GM18499 (cell line): ENCODE measurements around the gene KCNJ10.

ENCODE experiments used
- ATAC-seq: cut with Tn5 transposase; IDR thresholded peaks from one replicate; pipeline ENCODE4 v1.9.1; 2021; ENCODE audit warnings: moderate number of reproducible peaks; ENCODE audit not compliant: insufficient read depth, unreplicated experiment

The KCNJ10 gene

DNA sequence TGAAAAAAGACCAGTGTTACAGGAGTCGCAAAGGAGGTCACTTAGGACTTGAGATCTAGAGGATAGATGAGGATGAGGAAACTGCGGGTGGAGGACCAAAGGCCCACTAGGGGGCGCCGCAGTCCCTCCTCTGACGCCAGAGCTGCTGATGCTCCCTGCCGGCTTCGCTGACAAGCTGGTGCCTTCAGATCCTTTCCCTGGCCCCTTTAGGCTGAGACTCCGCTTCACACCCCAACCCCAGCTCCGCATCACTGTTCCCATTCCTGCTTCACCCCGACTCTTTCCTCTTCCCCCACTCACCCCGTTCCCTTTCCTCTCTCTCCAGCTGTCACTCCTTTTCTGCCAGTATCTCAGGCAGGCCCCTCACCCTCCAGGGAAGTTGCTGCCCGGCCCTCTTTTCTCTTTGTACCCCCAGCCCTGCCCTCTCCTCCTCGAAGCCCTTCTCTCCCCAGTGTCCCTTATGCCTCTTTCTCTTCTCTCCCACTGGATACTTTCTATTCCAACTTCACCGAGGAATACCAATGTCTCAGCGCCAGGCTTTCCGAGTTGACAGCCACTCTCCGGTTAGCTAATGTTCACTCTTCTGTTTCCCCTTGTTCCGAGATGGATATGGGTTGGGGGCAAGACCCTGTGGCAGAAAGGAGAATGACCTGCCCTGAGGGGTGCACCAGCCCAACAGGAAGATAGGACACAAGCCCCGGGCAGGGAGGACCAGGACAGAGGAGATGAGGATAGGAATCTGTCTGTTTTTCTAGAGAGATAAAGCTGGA lies 15.9 kb upstream of the KCNJ10 start:
- no peak for ATAC-seq

DNA sequence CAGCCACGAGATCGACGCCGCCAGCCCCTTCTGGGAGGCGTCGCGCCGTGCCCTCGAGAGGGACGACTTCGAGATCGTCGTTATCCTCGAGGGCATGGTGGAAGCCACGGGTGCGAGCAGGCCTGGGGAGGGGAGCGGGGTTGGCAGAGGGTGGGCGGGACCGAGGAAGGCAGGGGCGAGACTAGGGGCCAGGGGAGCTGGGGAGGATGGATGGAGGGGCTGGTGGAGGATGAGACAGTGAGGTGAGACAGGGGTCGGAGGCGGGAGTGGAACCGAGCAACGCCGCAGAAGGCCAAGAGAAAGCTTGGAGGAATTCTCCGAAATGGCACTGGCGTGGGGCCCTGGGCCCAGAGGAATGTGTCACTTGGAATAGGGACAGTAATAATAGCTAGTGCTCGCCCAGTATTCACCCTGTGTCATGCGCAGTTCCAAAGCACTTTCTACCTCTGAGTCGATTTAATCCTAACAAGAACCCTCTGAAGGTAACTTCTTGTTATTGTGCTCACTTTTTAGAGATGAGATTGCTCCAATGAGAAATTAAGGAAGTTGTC lies 14.9 kb upstream of the KCNJ10 start:
- ATAC-seq = no peak

DNA sequence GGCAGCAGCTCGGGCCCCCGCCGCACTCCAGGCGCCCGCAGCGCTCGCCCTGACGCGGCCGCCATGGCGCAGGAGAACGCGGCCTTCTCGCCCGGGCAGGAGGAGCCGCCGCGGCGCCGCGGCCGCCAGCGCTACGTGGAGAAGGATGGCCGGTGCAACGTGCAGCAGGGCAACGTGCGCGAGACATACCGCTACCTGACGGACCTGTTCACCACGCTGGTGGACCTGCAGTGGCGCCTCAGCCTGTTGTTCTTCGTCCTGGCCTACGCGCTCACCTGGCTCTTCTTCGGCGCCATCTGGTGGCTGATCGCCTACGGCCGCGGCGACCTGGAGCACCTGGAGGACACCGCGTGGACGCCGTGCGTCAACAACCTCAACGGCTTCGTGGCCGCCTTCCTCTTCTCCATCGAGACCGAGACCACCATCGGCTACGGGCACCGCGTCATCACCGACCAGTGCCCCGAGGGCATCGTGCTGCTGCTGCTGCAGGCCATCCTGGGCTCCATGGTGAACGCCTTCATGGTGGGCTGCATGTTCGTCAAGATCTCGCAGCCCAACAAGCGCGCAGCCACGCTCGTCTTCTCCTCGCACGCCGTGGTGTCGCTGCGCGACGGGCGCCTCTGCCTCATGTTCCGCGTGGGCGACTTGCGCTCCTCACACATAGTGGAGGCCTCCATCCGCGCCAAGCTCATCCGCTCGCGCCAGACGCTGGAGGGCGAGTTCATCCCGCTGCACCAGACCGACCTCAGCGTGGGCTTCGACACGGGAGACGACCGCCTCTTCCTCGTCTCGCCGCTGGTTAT lies 14.2 kb upstream of the KCNJ10 start:
- no peak for ATAC-seq

DNA sequence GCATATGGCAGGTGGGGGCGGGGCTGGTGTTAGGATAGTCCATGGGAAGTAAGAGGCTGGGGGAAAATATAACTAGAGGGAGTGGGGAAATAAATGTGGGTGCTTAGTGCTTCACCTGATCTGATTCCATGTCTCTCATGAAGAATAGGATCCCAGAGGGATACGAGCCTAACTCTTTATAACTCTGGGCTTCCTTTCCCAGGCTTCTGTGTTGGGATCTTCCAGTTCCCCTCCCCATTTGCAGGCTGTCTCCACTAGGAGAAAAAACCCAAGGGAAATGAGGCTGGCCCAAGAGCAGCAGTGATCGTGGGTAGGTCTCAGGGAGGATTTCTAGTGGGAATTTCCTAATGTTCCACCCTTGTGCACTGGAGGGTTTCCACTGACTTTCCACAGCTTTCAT lies 13.0 kb upstream of the KCNJ10 start:
- ATAC-seq = no peak

DNA sequence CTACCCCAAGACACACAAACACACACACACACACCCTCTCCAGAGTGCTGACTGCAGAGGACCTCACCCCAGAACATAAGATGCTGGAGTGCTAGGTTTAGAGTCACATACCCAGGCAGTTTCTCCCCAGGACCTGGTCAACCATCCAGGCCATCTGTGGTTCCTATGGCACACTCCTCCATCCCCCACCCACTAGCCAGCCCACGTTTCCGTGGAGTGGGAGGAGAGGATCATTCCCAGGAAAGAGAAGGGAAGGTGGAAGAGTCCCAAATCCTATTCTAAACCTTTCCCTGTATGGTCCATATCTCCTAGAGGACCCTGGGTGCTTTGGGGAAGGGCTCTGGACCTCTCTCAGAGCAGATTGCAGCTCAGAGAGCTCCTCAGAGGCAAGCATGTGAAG lies 12.5 kb upstream of the KCNJ10 start:
- ATAC-seq = no peak

DNA sequence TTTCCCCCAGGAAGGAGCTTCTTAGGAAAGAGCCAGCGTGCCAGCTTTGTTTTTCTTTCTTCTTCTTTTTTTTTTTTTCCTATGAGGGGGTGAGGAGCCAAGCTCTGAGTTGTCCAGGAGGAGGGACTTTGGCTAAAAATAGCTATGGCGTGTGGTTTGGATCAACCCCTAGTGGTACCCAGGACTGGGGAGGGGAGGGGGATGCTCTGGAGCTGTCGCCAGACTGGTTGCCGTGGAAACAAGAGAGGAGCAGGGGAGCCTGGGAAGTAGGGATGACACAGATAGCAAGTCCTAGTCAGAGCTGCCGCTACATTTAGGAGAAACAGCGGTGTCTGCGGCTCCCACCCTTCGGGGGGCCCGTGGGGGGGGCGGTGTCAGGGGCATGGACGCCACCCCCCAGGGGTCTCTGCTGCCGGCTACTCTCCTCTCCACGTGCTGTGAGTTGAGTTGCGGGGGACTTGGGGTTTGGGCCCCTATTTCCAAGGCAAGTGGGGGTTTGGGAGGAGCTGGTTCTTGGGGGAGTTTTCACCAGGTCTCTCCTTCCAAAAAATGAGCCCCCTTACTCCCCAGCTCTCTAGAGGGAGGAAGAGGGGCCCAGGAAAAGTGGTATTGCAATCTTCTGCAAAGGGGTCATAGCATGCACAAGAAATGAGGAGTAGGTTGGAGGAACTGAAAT lies 11.4 kb upstream of the KCNJ10 start, which contains the start of gene KCNJ9:
TSS of gene KCNJ9 (plus strand) at position 278 of the 676 bp plus-strand sequence. CDS start 2,493 bp downstream, outside the sequence.
- ATAC-seq = no peak

DNA sequence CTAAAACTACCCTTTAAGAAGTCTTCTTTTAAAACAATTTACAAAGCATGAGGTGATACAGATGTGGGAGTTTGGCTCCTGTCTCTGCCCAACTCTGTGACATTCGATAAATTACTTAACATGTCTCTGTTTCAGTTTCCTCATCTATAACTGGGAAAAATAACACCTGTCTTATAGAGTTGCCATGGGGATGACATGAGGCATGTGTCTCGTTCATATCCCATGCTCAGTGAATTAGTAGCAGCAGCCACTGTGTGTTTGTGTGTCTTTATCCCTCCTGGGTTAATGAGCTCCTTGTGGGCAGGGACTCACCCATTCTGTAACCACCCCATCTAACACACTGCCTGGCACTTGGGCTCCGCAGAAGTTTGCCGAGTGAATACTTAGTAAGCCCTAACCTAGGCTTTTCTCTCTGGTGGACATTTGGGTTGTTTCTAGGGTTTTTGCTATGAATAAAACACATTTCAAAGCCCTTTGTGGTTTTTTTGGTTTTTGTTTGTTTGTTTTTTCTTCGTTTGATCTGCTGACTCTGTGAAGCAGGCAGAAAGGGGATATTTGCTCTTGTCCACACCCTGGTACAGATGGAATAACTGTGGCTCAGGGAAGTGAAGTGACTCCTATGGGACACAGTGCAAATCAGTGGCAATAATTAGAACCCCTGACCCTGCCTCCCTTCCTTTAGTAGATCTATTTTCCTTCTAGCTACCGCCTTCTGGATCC lies 10.6 kb upstream of the KCNJ10 start:
- no peak for ATAC-seq

DNA sequence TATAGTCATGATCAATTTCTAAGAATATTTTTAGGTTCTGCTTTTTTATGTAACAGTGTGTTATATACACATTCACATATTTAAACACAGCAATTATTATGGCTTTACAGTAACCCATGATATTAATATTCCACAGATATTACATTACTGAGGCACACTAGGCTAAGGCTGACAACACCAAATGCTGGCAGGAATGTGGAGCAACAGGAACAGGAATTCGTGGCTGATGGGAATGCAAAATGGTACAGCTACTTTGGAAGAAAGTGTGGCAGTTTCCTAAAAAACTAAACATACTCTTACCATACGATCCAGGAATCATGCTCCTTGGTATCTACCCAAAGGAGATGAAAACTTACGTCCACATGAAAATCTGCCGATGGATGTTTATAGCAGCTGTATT lies 9.5 kb upstream of the KCNJ10 start:
- ATAC-seq = no peak

DNA sequence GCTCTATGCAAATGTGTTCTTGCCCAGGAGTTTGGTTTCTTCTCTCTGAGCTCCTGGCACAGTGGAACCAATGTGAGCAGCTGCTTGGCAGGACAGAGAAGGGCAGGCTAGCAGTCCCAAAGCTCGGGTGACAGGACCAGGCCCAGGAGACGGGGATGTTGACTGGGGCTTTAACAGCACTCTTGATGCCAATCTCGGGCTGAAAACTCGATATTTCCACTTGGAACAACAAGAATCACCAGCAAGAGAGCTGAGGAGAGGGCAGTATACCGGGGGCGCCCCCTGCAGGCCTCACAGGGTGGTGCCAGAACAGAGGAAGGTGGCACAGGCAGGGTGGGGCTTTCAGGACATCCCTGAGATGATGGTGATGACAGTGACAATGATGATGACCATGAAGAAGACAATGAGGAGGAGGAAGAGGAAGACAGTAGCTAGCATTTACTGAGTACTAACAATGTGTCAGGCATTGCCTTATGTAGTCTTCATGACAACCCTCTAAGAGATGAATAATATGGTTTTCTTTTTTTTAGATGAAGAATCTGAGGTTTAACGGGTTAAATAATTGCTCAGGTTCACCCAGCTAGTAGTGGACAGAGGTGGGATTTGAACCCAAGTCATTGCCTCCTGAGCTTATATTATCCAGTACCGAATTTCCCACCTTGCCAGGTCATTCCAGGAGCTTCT lies 8.7 kb upstream of the KCNJ10 start:
- no peak for ATAC-seq

DNA sequence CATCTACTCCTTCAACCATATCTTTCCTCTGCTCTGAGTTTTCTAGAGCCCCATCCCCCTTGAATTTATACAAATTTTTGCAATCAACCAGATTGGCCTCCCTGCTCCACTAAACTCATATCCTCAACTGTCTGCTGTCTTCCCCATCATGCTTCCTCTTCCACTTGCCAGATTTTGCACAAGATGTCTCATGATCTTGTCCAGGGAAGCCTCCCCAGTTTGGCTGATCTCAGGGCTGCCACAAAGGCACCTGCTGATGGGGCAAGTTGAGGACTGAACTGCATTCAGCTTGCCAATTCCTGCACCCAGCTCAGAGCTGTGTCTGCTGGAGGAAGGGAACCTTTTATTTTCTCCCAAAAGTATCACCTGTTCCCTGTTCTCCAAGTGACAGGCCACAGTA lies 7.5 kb upstream of the KCNJ10 start:
- no peak for ATAC-seq

DNA sequence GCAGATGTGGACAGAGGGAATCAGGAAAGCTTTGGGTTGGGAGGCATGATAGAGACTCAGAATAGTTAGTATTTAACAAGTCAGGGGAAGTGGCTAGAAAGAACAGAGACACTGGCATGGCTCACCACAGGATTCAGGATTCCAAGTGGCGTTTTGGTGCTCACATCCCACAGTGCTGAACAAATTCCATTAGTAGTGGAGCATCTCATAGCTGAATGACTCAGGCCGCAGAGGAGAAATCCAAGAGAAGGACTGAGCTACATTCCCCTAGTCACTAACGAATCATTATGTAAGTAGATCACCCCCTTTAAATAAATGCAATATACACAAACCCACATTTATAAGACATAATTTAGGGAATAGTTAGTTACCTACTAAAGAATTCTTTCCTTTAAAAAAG lies 6.3 kb upstream of the KCNJ10 start:
- no peak for ATAC-seq

DNA sequence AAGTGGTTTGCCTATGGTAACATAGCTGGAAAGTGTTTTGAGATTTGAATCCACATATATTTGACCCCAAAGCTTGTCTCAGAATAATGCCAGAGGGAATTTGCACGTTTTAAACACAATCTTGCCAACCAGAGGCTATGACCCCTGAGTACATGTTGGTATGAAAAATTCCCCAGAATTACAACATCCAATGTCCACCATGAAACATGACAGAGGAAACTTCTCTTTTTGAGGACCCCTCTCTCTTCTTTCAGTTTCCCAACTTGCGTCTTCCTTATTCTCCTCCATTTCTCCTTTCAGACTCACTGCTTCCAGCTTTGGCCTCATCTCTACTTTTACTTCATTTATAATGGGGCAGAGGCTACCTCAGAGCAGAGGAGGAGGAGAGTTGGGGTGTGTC lies 5.9 kb upstream of the KCNJ10 start:
- ATAC-seq = no peak

DNA sequence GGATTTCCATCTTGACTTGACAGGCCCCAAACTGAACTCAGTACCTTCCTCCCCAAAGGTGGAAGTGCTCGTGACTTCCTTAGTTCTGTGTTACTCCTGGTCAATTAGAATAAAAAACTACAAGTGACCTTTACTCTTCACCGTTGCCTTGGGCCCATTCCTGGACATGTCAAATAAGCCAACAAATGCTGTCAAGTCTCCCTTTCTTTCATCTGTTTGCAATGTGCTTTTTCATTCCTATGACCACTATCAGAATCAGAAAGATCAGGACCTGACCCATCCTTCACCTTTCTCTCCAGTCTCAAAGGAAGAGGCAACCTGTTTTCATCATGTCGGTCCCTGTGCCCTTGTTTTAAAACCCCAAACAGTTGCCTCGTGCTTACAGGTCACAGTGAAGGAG lies 4.9 kb upstream of the KCNJ10 start:
- no peak for ATAC-seq

DNA sequence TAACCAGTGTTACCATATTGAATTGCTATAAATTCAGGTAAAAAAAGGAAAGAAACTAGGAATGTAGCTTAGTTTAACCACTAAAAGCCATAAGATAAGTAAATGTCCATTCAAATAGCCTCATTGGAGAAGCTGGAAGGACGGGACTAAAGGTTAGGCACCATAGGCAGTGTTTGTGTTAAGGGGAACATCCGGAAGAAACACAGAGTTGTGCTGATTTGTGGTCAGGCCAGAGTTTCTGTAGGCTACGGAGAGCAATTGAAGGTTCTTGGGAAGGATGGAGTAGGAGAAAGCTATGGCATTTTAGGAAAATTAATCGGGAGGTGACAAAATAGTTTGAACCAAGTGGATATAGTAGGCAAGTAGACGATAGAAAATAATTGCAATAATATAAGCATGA lies 1.3 kb upstream of the KCNJ10 start:
- ATAC-seq = no peak

DNA sequence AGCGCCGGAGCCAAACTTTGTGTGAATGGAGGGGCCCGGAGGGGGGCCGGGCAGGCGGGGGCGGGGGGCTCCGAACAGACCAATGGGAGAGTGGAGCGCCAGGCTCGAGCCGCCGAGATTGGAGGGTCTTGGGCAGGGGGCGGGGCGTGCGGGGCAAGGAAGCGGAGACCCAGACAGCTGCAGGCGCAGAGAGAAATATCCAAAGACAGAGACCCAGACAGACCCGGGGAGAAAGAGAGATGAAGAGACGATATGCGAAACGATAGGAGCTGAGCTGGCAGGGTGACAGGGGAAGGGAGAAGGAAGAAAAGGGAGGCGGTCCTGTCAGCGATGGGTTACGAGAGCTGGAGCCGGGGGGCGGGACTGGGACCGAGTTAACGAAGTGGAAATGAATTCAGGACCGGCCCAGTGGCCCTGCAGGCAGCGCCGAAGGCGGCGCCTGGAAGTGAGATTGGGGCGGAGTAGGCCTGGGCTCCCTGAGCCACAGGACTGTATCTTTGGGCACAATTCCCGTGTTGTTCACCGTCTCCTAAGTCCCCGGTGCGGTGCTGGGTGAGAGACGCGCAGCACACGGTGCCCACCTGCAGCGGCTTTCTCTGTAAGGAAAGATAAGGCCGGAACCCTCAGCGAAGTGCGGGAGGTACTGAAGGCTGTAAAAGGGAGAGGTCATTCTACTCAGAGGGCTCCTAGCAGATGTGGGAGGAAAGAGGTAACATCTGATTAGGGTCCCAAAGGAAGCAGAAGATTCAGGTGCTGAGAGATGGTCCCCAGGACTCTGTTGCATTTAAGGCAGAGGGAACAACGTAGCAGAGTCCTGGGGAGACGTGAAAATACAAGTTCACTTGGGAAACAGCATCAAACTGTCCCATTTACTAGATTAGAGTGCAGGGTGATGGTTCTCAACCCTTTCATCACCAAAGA lies 543 bp upstream of the KCNJ10 start:
- no peak for ATAC-seq

DNA sequence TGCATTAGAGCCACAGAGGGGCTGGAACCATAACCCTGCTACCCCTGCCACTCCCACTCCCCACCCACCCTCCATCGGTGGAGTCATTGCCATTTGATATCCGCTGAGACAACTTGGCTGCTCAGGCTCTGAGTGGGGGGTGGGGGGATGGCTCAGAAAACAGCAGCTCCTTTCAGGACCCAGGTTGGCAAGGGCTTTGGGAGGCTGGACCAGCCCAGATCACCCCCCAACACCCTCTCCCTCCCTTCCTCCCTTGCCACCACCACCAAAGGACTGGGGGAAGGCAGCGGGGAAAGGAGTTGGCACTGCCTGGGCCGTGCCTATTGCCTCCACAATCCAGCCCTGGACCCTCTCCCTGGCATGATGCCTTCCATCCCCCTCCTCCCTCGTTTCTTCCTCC lies 1.7 kb downstream of the KCNJ10 start:
- no peak for ATAC-seq

DNA sequence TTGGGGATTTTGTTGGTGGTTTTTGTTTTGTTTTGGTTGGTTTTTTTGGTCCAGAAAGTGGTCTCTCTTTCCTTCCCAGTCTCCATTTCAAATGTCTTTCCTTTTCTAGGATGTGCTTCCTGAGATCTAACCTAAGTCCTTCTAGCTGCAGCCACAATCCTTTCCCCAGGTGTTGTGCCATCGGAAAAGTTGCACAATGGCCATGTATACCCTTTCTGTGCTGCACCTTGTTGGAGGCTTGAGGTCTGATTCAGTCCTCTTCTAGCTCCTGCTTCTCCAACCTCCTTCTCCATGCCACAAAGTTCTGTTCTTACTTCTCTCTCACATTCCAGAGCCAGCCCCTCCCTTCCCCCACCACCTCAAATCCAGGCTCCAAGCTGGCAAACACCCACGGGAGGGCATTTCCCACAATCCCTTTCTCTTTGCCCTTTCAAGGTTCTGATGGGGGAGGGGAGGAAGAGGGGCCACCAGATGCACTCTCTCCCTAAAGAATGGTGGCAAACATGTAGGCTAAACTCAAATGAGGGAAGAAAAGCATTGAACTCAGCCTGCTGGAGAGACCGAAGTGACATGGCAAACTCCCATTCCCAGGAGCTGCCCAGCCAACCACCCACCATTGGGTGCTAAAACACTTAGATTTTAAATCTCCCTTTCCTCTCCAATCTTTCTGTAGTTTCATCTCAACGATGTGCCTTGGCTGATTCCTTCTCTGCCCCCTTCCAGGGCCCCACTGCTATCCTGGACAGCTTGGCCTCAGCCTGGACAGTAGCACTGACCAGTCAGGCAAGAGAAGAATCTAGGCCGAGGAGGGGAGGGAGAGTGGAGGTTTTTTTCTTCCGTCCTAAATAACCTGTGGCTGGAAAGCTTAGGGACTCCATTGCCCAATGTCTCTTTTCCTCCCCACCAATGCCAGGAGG lies 2.9 kb downstream of the KCNJ10 start:
- ATAC-seq = no peak

DNA sequence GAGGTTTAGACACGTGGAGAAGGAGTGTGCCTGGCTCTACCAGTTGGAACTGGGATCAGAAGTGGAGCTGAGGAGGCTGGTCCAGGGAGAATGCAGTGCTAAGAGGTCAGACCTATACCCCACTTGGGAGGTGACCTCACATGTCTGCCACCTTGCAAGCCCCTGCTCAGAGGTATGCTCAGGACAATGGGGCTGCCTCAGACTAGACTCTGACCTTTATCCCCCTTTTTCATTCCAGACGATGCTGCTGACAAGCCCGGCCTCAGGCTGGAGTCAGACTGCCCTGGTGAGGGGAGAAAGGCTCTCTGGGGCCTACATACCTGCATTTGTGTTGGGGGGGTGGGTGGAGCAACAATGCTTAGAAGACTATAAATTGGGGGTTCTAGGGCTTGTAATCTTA lies 5.2 kb downstream of the KCNJ10 start:
- ATAC-seq = no peak
